OCI-LY7 (cell line): ENCODE data around the gene C15orf61.

Experiments
- EZH2phosphoT487 ChIP-seq: fragments of 200-600 bp; sonication (generic); IDR thresholded peaks from 2 replicates; pipeline ENCODE4 v1.6.1; 2018; ENCODE audit warnings: low read depth, borderline replicate concordance, mild to moderate bottlenecking, mixed run types, antibody characterized with exemption, low read length, moderate library complexity, mixed read lengths
- TF ChIP-seq, protein P1 (sequence below): fragments of 200-600 bp; sonication (generic); conservative IDR thresholded peaks from 2 replicates; pipeline ENCODE4 v1.5.1; 2014; ENCODE audit warnings: mild to moderate bottlenecking, antibody characterized with exemption, low read length, moderate library complexity, mixed read lengths

DNA sequence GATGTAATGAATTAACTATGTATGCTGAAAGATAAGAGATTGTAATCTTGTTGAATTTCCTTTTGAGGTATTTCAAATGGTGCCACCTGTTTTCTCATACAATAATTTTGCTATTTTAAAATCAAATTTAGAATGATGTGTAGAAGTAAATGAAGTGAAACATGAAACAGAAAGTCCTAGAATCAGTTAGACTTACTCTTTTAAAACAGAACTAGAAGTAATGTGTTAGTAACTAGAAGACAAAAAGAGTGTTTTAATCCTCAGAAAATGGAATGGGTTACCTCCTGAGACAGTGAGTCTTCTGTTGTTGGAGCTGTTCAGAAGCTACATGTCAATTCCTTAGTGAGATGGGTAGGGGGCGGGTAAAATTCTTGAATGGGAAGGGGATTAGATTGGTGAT lies 13.4 kb downstream of the C15orf61 start:
- TF ChIP-seq, protein P1, sequence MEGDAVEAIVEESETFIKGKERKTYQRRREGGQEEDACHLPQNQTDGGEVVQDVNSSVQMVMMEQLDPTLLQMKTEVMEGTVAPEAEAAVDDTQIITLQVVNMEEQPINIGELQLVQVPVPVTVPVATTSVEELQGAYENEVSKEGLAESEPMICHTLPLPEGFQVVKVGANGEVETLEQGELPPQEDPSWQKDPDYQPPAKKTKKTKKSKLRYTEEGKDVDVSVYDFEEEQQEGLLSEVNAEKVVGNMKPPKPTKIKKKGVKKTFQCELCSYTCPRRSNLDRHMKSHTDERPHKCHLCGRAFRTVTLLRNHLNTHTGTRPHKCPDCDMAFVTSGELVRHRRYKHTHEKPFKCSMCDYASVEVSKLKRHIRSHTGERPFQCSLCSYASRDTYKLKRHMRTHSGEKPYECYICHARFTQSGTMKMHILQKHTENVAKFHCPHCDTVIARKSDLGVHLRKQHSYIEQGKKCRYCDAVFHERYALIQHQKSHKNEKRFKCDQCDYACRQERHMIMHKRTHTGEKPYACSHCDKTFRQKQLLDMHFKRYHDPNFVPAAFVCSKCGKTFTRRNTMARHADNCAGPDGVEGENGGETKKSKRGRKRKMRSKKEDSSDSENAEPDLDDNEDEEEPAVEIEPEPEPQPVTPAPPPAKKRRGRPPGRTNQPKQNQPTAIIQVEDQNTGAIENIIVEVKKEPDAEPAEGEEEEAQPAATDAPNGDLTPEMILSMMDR = no peak
- no peak for TF ChIP-seq EZH2phosphoT487
